HG03520 (cell line): ENCODE results near the gene TMEM218.
A peak's percentile ranks its signal among the peaks of the same experiment; 100 is the strongest.

Experiments
- ATAC-seq: cut with Tn5 transposase; IDR thresholded peaks from one replicate; pipeline ENCODE4 v1.9.1; 2021; ENCODE audit warnings: mild to moderate bottlenecking, moderate library complexity; ENCODE audit not compliant: unreplicated experiment

Gene TMEM218

GRCh38 chr11:125111343-125112207 lies at the start of gene TMEM218:
TMEM218 (minus strand) TSS chr11:125111626; CDS start chr11:125102241, 9,385 bp downstream.
- peak; percentile 98 for ATAC-seq

GRCh38 chr11:125157953-125158680 lies 46.7 kb upstream of the TMEM218 start:
- ATAC-seq, result no peak

GRCh38 chr11:125157118-125157733 lies 45.8 kb upstream of the TMEM218 start:
- no peak for ATAC-seq

GRCh38 chr11:125156346-125157117 lies 45.1 kb upstream of the TMEM218 start:
- ATAC-seq, result no peak

- no peak for ATAC-seq
Measured at GRCh38 chr11:125155767-125156166, 44.3 kb upstream of the TMEM218 start.

- ATAC-seq, result no peak
Measured at GRCh38 chr11:125155100-125155444, 43.6 kb upstream of the TMEM218 start.

GRCh38 chr11:125154378-125155099 lies 43.1 kb upstream of the TMEM218 start:
- ATAC-seq, result no peak

GRCh38 chr11:125153837-125154236 lies 42.4 kb upstream of the TMEM218 start:
- ATAC-seq, result no peak

- no peak for ATAC-seq
Measured at GRCh38 chr11:125148743-125149142, 37.3 kb upstream of the TMEM218 start.

- no peak for ATAC-seq
Measured at GRCh38 chr11:125148011-125148410, 36.6 kb upstream of the TMEM218 start.

- no peak for ATAC-seq
Measured at GRCh38 chr11:125147280-125147679, 35.9 kb upstream of the TMEM218 start.

- no peak for ATAC-seq
Measured at GRCh38 chr11:125146232-125146631, 34.8 kb upstream of the TMEM218 start.

- ATAC-seq, result peak; percentile 68
Measured at GRCh38 chr11:125141686-125142535, 30.5 kb upstream of the TMEM218 start.

GRCh38 chr11:125141178-125141577 lies 29.8 kb upstream of the TMEM218 start:
- ATAC-seq, result no peak

- no peak for ATAC-seq
Measured at GRCh38 chr11:125140233-125140632, 28.8 kb upstream of the TMEM218 start.

- no peak for ATAC-seq
Measured at GRCh38 chr11:125139778-125140177, 28.4 kb upstream of the TMEM218 start.

GRCh38 chr11:125138966-125139365 lies 27.5 kb upstream of the TMEM218 start:
- ATAC-seq, result no peak

- ATAC-seq, result no peak
Measured at GRCh38 chr11:125136001-125136400, 24.6 kb upstream of the TMEM218 start.

- ATAC-seq, result no peak
Measured at GRCh38 chr11:125132596-125132995, 21.2 kb upstream of the TMEM218 start.
